Caki2 (cell line): Measurements from ENCODE around the gene LYPD1. TPM values are rescaled to one million over a fixed set of nuclear protein-coding genes. Genes with fewer than 3 reads are reported as not detected.
"Not testable (repeated sequence)": the region's sequence is repeated elsewhere in the genome, so short reads cannot be mapped to it uniquely, and the experiment has no call there.

Source experiments
- DNase-seq: peaks from one replicate; pipeline ENCODE4 v3.0.0-alpha.2; 2015; ENCODE audit warnings: low read depth
- in situ Hi-C: cut with HindIII; loops from 2 replicates; pipeline ENCODE4 v1.10.0; 2016; ENCODE audit warnings: low sequenced_read_pairs, low pct_unique_long_range_greater_than_20kb, mixed read lengths
- total RNA-seq: library from RNA; depleted of rRNA; stranded (reverse); fragments of >200 nt; shearing (Covaris generic); gene quantifications from 2 replicates; pipeline ENCODE4 v1.2.3, GENCODE V29; 2014; ENCODE audit warnings: low replicate concordance; rRNA removed

The LYPD1 gene, protein sequence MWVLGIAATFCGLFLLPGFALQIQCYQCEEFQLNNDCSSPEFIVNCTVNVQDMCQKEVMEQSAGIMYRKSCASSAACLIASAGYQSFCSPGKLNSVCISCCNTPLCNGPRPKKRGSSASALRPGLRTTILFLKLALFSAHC
- 280 and 308 TPM in 2 replicates for total RNA-seq

GRCh38 chr2:132669908-132670495 lies at the start of gene LYPD1:
Gene LYPD1 (minus strand): TSS chr2:132670205. CDS start chr2:132669932, 273 bp downstream.
- DNase-seq, result peak; percentile 84
- in situ Hi-C loops, result no loop called here

- in situ Hi-C loops, result no loop called here
- DNase-seq, result no peak
Observed at GRCh38 chr2:132719480-132719879, 49.5 kb upstream of the LYPD1 start.

GRCh38 chr2:132716954-132717353 lies 46.9 kb upstream of the LYPD1 start:
- DNase-seq, result no peak
- in situ Hi-C loops, result no loop called here

- DNase-seq, result no peak
- in situ Hi-C loops, result no loop called here
Observed at GRCh38 chr2:132715386-132716351, 45.7 kb upstream of the LYPD1 start.

GRCh38 chr2:132703396-132703795 lies 33.4 kb upstream of the LYPD1 start:
- no peak for DNase-seq
- in situ Hi-C loops, result no loop called here

DNA sequence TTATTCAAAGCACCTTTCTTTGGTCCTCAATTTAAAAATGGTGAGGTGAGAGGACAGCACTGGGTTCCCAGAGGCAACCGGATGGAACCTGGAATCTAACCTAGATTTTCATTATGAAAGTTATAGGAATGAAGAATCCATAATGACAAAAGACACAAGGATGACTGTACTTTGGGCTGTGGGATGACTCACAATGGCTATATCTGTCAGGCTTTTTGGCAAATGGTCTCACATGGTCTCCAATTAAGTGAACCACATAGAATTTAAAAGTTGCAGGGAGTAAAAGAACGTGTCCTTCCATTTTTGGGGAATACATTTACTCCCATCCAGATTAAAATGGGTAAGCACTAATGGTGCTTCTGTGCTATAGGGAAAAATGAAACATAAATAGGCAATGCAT lies 31.8 kb upstream of the LYPD1 start:
- DNase-seq, result no peak
- in situ Hi-C loops, result no loop called here

DNA sequence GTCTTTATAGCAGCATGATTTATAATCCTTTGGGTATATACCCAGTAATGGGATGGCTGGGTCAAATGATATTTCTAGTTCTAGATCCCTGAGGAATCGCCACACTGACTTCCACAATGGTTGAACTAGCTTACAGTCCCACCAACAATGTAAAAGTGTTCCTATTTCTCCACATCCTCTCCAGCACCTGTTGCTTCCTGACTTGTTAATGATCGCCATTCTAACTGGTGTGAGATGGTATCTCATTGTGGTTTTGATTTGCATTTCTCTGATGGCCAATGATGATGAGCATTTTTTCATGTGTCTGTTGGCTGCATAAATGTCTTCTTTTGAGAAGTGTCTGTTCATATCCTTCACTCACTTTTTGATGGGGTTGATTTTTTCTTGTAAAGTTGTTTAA lies 29.8 kb upstream of the LYPD1 start:
- not testable (repeated sequence) for DNase-seq

DNA sequence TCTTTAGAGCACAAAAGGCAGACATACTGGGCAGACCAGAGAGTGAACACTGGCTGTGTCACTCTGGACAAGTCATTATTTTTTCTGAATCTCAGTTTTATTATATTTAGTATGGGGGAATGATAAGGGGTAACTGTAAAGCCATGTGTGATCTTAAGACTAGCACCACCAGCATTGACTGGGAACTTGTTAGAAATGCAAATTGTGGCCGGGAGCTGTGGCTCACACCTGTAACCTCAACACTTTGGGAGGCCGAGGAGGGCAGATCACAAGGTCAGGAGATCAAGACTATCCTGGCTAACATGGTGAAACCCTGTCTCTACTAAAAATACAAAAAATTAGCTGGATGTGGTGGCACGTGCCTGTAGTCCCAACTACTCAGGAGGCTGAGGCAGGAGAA lies 28.3 kb upstream of the LYPD1 start:
- DNase-seq, in situ Hi-C loops: not testable (repeated sequence)

More for the DNA sequence above, 29.8 kb upstream of the LYPD1 start:
- in situ Hi-C loops, result not testable (repeated sequence)

- in situ Hi-C loops, result no loop called here
- no peak for DNase-seq
Observed at GRCh38 chr2:132697556-132698205, 27.7 kb upstream of the LYPD1 start.

- in situ Hi-C loops, result no loop called here
- no peak for DNase-seq
Observed at GRCh38 chr2:132692816-132693215, 22.8 kb upstream of the LYPD1 start.

DNA sequence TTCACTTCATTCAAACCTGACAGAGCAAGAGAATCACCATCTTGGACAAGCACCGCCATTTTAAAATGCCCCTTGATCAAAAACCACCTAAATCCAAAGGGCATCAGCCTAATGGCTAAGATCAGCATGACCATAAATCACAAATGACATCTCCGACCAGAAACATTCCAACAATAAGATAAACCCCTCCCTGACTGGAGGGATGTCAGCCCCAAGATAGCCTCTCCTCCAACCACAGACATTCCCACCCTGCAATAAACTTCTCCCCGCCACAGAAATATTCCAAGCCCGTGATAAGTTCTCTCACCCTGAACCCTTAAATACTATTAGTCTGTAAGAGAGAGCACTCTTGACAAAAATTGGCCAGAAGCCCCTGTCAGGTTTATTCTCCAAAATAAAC lies 21.6 kb upstream of the LYPD1 start:
- in situ Hi-C loops, result no loop called here
- DNase-seq, result no peak

DNA sequence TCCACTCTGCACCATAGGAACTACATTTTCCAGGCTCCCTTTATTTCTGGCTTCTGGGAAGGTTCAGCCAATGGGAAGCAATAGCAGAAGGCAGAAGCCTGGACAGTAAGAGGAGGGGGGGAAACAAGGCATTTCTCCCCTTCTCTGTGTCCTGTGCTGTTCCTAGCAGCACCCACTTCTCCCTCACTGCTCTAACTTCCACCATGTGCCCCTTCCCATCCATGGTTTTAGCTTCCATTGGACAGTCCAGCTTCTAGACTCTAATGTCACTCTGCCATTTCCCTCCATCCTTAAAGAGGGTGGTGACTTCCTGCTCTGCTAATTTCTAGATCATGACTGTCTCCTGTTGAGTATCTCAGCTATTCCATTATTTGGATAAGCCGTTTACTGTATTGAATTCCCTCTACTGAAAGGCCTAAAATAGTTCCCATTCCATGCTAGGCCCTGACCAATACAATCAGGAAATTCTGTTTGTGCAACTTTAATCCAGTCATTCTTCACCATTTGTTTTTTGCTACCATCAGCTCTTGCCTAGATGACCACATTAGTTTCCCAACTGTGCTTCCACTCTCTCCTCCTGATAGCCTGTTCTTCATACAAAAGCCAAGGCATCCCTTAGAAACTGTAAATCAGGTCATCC lies 20.8 kb upstream of the LYPD1 start:
- in situ Hi-C loops, result no loop called here
- no peak for DNase-seq

GRCh38 chr2:132681766-132682165 lies 11.8 kb upstream of the LYPD1 start:
- no peak for DNase-seq
- in situ Hi-C loops, result no loop called here

GRCh38 chr2:132680544-132680943 lies 10.5 kb upstream of the LYPD1 start:
- in situ Hi-C loops, result no loop called here
- DNase-seq, result no peak

DNA sequence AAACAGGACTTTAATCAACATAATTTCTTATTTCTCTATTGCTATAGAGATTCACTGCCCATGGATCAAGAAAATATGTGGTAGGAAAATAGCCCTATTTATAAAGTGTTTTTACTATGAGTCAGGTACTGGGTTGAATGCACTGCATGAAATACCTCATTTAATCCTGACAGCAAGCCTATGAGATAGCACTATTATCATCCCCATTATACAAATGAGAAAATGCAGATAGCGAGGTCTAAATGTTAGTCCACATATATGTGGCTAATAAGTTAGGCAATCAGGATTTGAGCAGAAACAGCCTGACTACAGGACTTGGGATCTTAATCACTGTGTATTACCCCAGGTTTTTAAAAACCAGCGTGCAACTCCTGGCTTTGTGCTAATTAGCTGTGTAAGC lies 8.5 kb upstream of the LYPD1 start:
- peak; percentile 41 for DNase-seq
- in situ Hi-C loops, result no loop called here

- in situ Hi-C loops, result no loop called here
- DNase-seq, result no peak
Observed at GRCh38 chr2:132677661-132678060, 7.7 kb upstream of the LYPD1 start.

DNA sequence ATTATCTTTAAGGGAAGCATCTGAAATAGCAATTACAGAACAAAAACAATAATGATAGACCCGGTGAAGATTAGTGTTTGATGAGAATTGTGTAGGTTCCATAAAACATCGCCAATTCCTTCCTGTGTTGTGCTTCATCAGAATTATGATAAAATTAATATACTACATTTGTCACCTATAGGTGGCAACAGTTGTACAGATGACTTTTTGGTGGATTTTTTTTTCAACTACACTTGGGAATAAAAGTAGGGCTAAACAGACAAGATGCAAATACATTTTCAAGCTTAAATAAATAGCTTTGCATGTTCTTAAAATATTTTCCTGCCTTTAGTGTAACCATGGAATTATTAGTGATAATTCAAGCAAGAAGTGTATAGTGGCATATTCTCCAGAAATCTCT lies 7.0 kb upstream of the LYPD1 start:
- in situ Hi-C loops, result no loop called here
- no peak for DNase-seq

DNA sequence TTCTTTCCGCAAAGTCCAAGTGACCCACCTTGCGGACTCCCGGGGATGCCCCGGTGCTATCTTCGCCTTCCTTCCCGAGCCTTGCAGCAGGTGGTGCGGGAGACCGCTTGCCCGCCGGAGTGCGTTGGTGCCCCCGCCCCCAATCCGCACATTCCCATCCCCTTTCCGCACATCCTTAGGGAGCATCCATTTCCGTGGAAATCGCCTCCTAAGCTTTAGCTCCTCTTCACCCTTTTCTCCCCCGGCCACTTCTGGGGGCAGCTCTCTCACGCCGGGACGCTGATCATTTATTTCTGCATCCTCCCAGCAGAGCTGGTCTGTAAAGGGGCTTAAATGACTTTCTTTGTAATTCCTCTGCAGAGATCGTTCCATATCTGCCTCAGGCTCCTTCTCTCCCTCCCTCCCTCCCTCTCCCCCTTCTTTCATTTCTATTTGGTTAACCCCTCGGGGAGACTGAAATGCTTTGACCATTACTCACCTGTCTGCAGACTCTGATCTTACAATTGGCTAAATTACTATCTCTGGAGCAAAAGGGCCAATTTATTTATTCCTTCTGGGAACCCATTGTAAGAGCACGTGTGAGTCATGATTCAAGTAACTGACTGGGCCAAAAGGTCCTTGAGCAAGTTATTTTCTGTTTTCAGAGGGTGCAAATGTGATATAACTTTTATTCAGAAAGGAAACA lies 1.3 kb upstream of the LYPD1 start:
- in situ Hi-C loops, result no loop called here
- peak; percentile 90 for DNase-seq
